ENCODE measurements around the gene KDM1A. TPM values are rescaled to one million over a fixed set of nuclear protein-coding genes. Genes with fewer than 3 reads are reported as not detected.

The KDM1A gene
- total and polyA plus RNA-seq, 9 of the 15 experiments (the other 6 are each of a cell fraction or from before 2014, with no cell fraction given) = 59.2 to 181 (median 168) TPM

- TF ChIP-seq MAFF (IDR thresholded peaks at IDR 0.05; ENCODE audit: low read length) (no peak), E2F1 (CRISPR knock-in tag; IDR thresholded peaks at IDR 0.05) (peak; percentile 49; the same call in 1 of the 2 replicates), ZNF143 (CRISPR knock-in tag; IDR thresholded peaks at IDR 0.05) (no peak), OTX1 (CRISPR knock-in tag; IDR thresholded peaks at IDR 0.05) (0 out of 2 replicates have a peak, but pooled peaks have one; percentile 42), ASH1L (IDR thresholded peaks at IDR 0.05; ENCODE audit: borderline replicate concordance, low read depth, partially characterized antibody) (no peak), SAP30 (IDR thresholded peaks at IDR 0.05; ENCODE audit: borderline replicate concordance, insufficient read depth, low read depth, low read length, poor library complexity, severe bottlenecking) (no peak), MEF2D (tag; conservative IDR thresholded peaks at IDR 0.05; ENCODE audit: low read depth) (no peak)
- TF ChIP-seq, protein P1, sequence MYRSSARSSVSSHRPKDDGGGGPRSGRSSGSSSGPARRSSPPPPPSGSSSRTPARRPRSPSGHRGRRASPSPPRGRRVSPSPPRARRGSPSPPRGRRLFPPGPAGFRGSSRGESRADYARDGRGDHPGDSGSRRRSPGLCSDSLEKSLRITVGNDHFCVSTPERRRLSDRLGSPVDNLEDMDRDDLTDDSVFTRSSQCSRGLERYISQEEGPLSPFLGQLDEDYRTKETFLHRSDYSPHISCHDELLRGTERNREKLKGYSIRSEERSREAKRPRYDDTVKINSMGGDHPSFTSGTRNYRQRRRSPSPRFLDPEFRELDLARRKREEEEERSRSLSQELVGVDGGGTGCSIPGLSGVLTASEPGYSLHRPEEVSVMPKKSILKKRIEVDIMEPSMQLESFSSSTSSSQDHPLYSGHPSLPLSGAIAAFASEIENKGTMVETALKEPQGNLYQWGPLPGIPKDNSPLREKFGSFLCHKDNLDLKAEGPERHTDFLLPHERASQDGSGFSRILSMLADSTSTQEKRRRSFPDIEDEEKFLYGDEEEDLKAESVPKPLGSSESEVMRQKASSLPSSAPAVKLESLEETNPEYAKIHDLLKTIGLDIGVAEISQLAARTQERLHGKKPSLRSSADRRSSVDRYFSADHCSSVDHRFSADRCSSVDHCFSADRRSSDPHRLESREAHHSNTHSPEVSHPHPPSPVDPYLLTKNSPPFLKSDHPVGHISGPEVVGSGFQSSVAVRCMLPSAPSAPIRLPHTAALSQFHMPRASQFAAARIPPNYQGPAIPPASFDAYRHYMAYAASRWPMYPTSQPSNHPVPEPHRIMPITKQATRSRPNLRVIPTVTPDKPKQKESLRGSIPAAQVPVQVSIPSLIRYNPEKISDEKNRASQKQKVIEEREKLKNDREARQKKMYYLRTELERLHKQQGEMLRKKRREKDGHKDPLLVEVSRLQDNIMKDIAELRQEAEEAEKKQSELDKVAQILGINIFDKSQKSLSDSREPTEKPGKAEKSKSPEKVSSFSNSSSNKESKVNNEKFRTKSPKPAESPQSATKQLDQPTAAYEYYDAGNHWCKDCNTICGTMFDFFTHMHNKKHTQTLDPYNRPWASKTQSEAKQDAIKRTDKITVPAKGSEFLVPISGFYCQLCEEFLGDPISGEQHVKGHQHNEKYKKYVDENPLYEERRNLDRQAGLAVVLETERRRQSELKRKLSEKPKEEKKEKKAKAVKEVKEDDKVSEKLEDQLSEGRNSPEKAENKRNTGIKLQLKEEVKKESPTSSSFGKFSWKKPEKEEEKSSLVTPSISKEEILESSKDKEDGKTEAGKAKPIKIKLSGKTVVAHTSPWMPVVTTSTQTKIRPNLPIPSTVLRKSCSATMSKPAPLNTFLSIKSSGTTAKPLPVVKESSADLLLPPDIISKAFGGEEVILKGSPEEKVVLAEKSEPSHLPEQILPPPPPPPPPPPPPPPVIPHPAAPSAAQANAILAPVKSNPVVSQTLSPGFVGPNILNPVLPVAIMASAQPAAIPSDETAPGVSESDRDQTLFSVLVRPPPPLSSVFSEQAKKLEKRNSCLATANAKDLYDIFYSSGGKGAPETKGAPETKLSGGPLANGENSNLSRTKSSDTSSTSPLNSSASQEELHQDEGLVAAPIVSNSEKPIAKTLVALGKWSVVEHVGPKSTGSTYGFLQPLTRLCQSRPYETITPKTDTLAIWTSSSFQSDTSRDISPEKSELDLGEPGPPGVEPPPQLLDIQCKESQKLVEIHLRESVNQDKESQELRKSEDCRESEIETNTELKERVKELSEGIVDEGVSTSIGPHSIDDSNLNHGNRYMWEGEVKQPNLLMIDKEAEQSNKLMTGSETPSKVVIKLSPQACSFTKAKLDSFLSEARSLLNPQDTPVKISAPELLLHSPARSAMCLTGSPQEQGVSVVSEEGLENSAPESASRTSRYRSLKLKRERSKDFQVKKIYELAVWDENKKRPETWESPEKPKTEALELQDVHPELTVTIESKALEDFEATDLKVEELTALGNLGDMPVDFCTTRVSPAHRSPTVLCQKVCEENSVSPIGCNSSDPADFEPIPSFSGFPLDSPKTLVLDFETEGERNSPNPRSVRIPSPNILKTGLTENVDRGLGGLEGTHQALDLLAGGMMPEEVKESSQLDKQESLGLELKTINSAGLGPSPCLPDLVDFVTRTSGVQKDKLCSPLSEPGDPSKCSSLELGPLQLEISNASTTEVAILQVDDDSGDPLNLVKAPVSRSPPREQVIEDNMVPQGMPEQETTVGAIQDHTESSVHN (IDR thresholded peaks at IDR 0.05; ENCODE audit: borderline replicate concordance in 1 of 2, low read depth in 1 of 2) = no peak
Observed at GRCh38 chr1:23098463-23099170, 79.3 kb downstream of the KDM1A start (continued).

Measured in K562 (cell line).